Duodenal mucosa (tissue), 2 donors: ENCODE data around the gene FTO.

ENCODE experiments used
- H3K27ac ChIP-seq: one replicate; pipeline ENCODE4 v1.7.0; 2013; ENCODE audit warnings: low read depth, low read length
- H3K27me3 ChIP-seq, 2 donors: one replicate each; pipeline ENCODE4 v1.7.0; 2013; ENCODE audit warnings: low read length in 2 of 2, control low read depth in 1 of 2; ENCODE audit not compliant: insufficient read depth in 2 of 2, control insufficient read depth in 1 of 2
- H3K36me3 ChIP-seq, 2 donors: one replicate each; pipeline ENCODE4 v1.7.0; 2013; ENCODE audit warnings: low read length in 2 of 2, control low read depth in 1 of 2; ENCODE audit not compliant: insufficient read depth in 2 of 2, control insufficient read depth in 1 of 2
- H3K4me1 ChIP-seq, 2 donors: one replicate each; pipeline ENCODE4 v1.7.0; 2013; ENCODE audit warnings: low read length in 2 of 2, control low read depth in 1 of 2; ENCODE audit not compliant: insufficient read depth in 2 of 2, control insufficient read depth in 1 of 2
- H3K4me3 ChIP-seq, 2 donors: one replicate each; pipeline ENCODE4 v1.7.0; 2013; ENCODE audit warnings: low read length in 2 of 2, low read depth in 1 of 2
- H3K9ac ChIP-seq, 2 donors: one replicate each; pipeline ENCODE4 v1.7.0; 2013; ENCODE audit warnings: low read length in 2 of 2, low read depth in 1 of 2
- H3K9me3 ChIP-seq, 2 donors: one replicate each; pipeline ENCODE4 v1.7.0; 2013; ENCODE audit warnings: low read length in 2 of 2, control low read depth in 1 of 2; ENCODE audit not compliant: control insufficient read depth in 1 of 2

The FTO gene

DNA sequence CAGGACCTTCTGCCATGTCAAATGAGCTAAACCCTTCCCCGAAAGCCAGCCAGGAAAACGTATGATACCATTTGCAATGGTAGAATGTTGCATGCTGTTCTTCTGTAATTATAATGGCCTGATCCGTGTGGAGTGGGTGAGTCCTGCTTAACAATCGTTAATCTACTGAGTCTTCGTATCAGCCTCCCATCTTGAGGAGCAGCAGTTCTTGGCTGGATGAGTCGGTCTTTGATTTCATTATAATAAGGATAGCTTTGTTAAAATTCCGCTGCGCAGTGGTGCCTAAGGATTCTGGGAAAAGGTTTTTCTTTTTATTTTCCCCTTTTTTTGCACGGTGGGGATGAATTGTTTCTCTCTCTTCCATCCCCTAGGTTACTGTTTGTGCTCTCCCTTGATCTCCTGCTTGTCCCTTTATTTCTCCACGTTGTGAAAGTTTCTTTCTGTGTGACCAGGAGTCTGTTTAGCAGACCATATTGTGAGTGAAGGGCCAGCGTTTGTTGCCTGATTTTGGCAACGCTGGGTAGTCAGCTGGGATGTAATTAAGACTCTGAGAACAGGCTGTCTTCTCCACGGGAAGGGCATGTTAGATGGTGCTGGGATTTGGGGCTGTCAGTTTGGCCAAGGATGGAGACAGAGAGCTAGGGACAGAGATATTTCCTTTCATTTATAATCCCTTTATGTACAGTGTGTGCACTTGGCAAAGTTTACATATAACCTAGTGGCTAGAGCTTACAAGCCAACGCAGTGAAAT lies 263.0 kb downstream of the FTO start:
- Histone ChIP-seq H3K27me3 (no peaks in the 10 kb centered on the region), H3K4me3 (no peak overlapping the region), H3K9ac (no peak overlapping the region), H3K4me1 (no peaks in the 10 kb centered on the region), H3K27ac (no peak overlapping the region), H3K36me3 (no peaks in the 10 kb centered on the region), H3K9me3 (no peaks in the 10 kb centered on the region)

DNA sequence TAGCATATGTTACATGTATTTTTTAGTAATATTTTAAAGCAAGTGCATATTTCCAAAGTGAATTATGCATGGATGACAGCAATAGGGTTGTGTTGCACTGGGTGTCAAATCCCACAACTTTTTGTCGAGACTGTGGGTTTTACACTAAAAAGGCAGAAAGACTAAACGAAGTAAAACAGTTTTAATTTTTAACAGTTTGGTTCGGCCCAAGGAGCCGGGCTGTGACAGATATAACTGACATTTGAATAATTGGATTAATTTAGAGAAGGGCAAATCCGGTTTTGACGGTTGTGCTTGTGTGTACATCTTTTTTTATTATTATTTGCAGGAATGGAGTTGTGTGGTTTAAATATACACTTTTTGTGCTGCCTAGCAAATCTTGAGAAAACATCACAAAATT lies 263.6 kb downstream of the FTO start:
- Histone ChIP-seq H3K4me1 (no peaks in the 10 kb centered on the region), H3K9me3 (no peaks in the 10 kb centered on the region), H3K27ac (no peak overlapping the region), H3K4me3 (no peak overlapping the region), H3K9ac (no peak overlapping the region), H3K36me3 (no peaks in the 10 kb centered on the region), H3K27me3 (no peaks in the 10 kb centered on the region)

DNA sequence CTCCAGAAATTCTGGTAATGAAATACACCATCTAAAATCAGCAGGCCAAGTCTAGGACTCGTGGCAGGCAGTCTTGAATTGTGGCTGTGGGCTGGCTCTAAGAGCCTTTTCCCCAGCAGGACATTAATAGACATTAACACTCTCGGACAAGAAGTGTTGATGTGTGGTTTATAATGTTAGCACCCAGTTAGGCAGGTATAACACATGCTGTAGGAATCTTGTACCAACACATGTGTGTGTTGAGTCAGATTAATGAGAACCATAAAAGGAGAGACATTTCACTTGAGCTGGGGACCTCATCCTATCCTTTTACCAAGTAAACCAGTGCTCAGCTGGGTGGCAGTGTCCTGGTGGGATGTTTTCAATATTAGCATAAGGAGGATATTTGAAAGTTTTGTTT lies 264.5 kb downstream of the FTO start:
- Histone ChIP-seq H3K27me3 (no peaks in the 10 kb centered on the region), H3K4me3 (no peak overlapping the region), H3K27ac (no peak overlapping the region), H3K4me1 (no peaks in the 10 kb centered on the region), H3K9ac (no peak overlapping the region), H3K9me3 (no peaks in the 10 kb centered on the region), H3K36me3 (no peaks in the 10 kb centered on the region)

DNA sequence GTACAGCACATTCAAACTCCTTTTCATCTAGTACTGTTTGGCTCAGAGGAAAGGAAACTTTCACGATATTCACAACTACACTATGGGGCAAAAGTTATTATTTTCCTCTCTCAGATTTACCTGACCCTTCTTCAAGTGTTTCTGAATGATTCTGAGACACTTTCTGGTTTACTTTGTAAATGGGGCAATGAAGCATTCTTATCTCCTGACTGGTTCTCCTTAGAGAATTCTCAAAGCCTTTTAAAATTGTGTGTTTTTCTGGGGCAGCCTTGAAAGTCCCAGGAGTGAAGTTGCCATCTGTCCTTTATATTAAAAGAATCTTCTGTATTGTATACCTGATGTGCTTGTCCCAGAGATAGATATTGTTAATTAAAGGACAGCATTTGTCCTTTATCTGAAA lies 264.9 kb downstream of the FTO start:
- no peaks in the 10 kb centered on the region for H3K9me3 ChIP-seq
- no peaks in the 10 kb centered on the region for H3K36me3 ChIP-seq
- H3K4me1 ChIP-seq = no peaks in the 10 kb centered on the region
- no peak overlapping the region for H3K9ac ChIP-seq
- no peak overlapping the region for H3K27ac ChIP-seq
- H3K27me3 ChIP-seq = no peaks in the 10 kb centered on the region
- no peak overlapping the region for H3K4me3 ChIP-seq

DNA sequence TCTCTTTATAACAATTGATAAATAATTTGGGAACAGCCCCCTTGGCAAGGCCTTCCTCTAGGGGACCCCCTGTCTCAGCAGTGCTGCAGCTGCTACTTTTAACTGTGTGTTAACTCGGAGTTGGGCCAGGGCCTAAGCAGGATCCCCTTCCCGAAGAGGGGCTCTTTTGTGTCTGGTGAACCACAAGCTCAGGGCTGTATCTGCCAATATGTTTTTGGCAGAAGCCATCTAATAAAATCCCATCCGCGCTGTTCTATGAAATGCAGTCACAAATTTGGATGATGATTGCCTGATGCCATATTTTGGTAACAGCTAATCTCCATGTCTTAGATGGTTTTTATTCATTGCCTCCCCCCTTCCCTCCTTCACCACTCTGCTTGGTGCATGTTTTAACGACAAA lies 267.7 kb downstream of the FTO start:
- Histone ChIP-seq H3K27me3 (no peaks in the 10 kb centered on the region), H3K27ac (no peak overlapping the region), H3K36me3 (no peaks in the 10 kb centered on the region), H3K9ac (no peak overlapping the region), H3K4me3 (no peak overlapping the region), H3K9me3 (no peaks in the 10 kb centered on the region), H3K4me1 (no peaks in the 10 kb centered on the region)

DNA sequence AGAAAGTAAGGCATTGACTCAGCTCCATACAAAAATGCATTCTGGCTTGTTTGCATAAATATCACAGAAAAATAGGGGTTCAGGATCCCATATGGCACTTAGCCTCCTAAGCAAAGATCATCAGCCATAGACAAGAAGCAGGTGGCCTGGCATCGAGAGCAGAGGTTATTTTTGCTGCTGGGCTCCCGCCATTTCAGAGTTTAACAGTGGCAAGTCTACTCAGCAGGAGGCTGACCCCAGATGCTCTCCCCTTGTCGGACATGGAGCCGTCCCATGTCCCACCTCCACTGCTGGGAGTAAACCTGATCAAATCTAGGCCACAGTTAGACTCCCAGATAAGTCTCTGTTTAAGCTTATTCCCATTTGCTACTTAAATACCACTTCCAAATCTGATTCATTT lies 269.1 kb downstream of the FTO start:
- H3K27ac ChIP-seq = no peak overlapping the region
- H3K27me3 ChIP-seq = no peaks in the 10 kb centered on the region
- no peak overlapping the region for H3K9ac ChIP-seq
- no peak overlapping the region for H3K4me3 ChIP-seq
- H3K9me3 ChIP-seq = no peaks in the 10 kb centered on the region
- no peaks in the 10 kb centered on the region for H3K4me1 ChIP-seq
- no peaks in the 10 kb centered on the region for H3K36me3 ChIP-seq

DNA sequence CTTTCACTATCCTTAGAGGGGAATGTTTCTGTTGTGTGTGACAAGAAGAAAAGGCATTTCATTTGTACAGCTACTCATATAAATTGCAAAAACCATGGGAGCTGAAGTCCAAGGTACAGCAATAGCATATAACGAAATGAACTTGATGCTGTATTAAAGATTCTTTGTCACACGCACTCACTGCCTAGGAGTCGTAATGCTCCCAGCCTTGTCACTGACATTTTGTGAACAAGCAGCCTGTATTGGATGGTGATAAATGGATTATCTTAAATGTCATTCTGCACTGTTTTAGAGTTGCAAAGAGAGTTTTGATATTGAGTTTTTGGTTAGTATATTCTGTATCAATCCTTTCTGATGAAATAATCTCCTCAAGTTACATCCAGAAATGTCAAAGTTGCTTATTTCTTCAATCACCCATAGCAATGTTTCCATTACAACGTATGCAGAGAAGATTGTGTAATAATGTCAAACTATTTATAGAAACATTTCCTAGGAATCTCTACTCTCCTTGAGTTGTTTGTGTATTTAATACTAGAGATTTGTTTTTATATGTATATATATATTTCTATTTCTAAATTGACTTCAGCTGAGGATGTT lies 270.6 kb downstream of the FTO start:
- Histone ChIP-seq H3K27ac (no peak overlapping the region), H3K9ac (no peak overlapping the region), H3K4me1 (no peaks in the 10 kb centered on the region), H3K9me3 (no peaks in the 10 kb centered on the region), H3K4me3 (no peak overlapping the region), H3K36me3 (no peaks in the 10 kb centered on the region), H3K27me3 (no peaks in the 10 kb centered on the region)

DNA sequence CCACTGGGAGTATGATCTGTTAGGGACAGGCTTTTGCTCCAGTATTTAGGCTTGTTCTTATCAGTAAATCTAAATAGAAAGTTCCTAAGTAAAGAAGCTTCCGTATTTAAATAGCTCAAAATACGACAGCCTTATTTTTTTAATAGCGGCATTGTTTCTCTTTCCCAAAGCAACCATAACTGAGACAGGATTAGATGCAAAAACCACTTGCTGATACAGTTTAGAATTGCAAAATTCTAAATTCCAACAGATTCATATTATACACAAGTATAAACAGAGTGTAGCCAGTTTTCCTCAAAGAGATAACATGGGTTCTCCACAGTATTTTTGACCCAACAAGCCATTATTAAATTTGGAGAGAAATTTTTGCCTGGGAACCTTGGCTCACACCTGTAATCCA lies 276.7 kb downstream of the FTO start:
- Histone ChIP-seq H3K36me3 (no peaks in the 10 kb centered on the region), H3K4me1 (no peaks in the 10 kb centered on the region), H3K27ac (no peak overlapping the region), H3K9ac (no peak overlapping the region), H3K27me3 (no peaks in the 10 kb centered on the region), H3K4me3 (no peak overlapping the region), H3K9me3 (no peaks in the 10 kb centered on the region)

DNA sequence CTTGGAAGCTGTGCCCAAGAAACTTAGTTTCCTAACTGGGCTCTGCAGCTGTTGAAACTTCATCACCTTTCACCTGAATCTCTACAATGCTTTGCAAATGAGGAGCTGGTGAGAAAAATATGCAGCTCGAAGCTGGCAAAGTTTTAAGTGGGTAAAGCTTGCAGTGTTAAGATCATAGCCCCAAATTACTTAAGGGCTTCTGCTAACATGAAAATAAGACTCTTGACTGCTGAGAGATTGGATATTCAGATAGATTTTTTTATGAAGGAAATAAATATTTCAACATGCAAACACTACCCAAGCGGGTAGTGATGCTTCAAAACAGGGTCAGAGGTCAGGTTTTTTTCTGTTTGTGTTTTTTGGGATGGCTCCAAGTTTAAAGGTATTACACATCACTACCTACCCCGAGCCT lies 278.7 kb downstream of the FTO start:
- no peaks in the 10 kb centered on the region for H3K27me3 ChIP-seq
- H3K9ac ChIP-seq = no peak overlapping the region
- no peaks in the 10 kb centered on the region for H3K9me3 ChIP-seq
- no peaks in the 10 kb centered on the region for H3K4me1 ChIP-seq
- no peak overlapping the region for H3K4me3 ChIP-seq
- no peaks in the 10 kb centered on the region for H3K36me3 ChIP-seq
- H3K27ac ChIP-seq = no peak overlapping the region

DNA sequence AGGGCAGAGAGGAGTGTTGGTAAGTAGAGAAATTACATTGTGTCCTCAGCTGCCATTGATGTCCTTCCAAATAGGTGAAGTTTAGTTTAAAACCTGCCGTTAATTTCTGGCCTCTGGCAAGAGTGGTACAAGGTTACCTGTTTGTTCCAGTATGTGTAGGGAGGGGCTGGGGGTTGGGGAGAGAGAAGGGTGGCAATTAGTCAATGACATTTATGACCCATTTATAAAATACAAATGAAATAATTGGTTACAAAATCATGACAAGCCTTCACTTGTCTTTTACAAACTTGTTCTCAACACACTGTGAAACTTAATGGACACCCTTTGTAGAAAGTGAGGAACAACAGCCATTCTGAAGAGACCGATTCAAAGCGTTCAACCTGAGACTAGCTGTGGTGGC lies 281.0 kb downstream of the FTO start:
- no peak overlapping the region for H3K27ac ChIP-seq
- no peak overlapping the region for H3K4me3 ChIP-seq
- H3K9ac ChIP-seq = no peak overlapping the region
- no peaks in the 10 kb centered on the region for H3K36me3 ChIP-seq
- no peaks in the 10 kb centered on the region for H3K4me1 ChIP-seq
- H3K9me3 ChIP-seq = no peaks in the 10 kb centered on the region
- no peaks in the 10 kb centered on the region for H3K27me3 ChIP-seq
